Activated CD8-positive, alpha-beta T cell treated with anti-CD3 and anti-CD28 coated beads for 36 hours (primary cell): Measurements from ENCODE around the gene PCDHA3. TPM values are rescaled to one million over a fixed set of nuclear protein-coding genes. Genes with fewer than 3 reads are reported as not detected.
"Not testable (repeated sequence)": the region's sequence is repeated elsewhere in the genome, so short reads cannot be mapped to it uniquely, and the experiment has no call there.

ENCODE experiments used
- ATAC-seq: fragments of 200-7000 bp; cut with Tn5 transposase; one replicate; pipeline ENCODE4 v1.10.0; 2021; ENCODE audit warnings: mild to moderate bottlenecking, moderate library complexity
- CTCF ChIA-PET: fragments of 350-600 bp; sonication (Branson Sonifier 250); formaldehyde crosslinking; loops from one replicate; lab custom pipeline; 2021; ENCODE audit warnings: antibody characterized with exemption; lab: Charles Lee
- POLR2A ChIA-PET: fragments of 350-600 bp; sonication (Branson Sonifier 250); formaldehyde crosslinking; loops from one replicate; lab custom pipeline; 2021; ENCODE audit warnings: antibody characterized with exemption; lab: Charles Lee
- DNase-seq: peaks from one replicate; pipeline ENCODE4 v3.0.0-alpha.2; 2020
- H3K27ac Mint-ChIP-seq: one replicate; pipeline ENCODE4 v1.8.0; 2021; ENCODE audit warnings: mild to moderate bottlenecking, mixed read lengths
- H3K27me3 Mint-ChIP-seq: one replicate; pipeline ENCODE4 v1.8.0; 2021; ENCODE audit warnings: mixed read lengths
- H3K36me3 Mint-ChIP-seq: one replicate; pipeline ENCODE4 v1.8.0; 2021; ENCODE audit warnings: low read depth, mixed read lengths
- H3K4me1 Mint-ChIP-seq: one replicate; pipeline ENCODE4 v1.8.0; 2021; ENCODE audit warnings: low read depth, mixed read lengths
- H3K4me3 Mint-ChIP-seq: one replicate; pipeline ENCODE4 v1.8.0; 2021; ENCODE audit warnings: mild to moderate bottlenecking, moderate library complexity, mixed read lengths
- H3K9me3 Mint-ChIP-seq: one replicate; pipeline ENCODE4 v1.8.0; 2021; ENCODE audit warnings: mixed read lengths
- CTCF ChIP-seq: fragments of 200-600 bp; IDR thresholded peaks from one replicate; pipeline ENCODE4 v1.8.0; 2022; ENCODE audit warnings: antibody characterized with exemption, mild to moderate bottlenecking
- intact Hi-C: fragments of 100-400 bp; cut with micrococcal nuclease; formaldehyde crosslinking; loops from one replicate; pipeline ENCODE4 v1.10.0; 2022
- total RNA-seq, 2 experiments: library from RNA; stranded (reverse); gene quantifications; one replicate each; pipeline ENCODE4 v1.2.3, GENCODE V29; 2021

Gene PCDHA3
- total RNA-seq, 2 experiments from 2014 or later = not detected

GRCh38 chr5:140806834-140807775 is 6.2 kb downstream of the PCDHA3 start, which contains the start of gene PCDHA4:
Gene PCDHA4, plus strand, starts transcription at chr5:140807068.
- intact Hi-C loops = no loop called here
- peaks cover 6% of the 10 kb centered on the region for H3K36me3 Mint-ChIP-seq
- no peak within 1 kb of the TSS for H3K4me3 Mint-ChIP-seq
- H3K9me3 Mint-ChIP-seq = peaks cover 25% of the 10 kb centered on the region
- no peak for TF ChIP-seq CTCF
- no peak within 1 kb of the TSS for H3K27ac Mint-ChIP-seq
- ChIA-PET POLR2A (interaction anchor here (0.6 kb wide), 1 partner anchor 9 kb away, joined by 3 read pairs; no protein-coding TSS in a partner anchor), CTCF (interaction anchor here (0.9 to 1.9 kb wide), 5 partner anchors 9 to 21 kb away, joined by 3 to 6 read pairs (median 5); partner anchors contain the start of genes PCDHA1 and PCDHA2)
- peaks cover 22% of the 10 kb centered on the region for H3K27me3 Mint-ChIP-seq
- ATAC-seq (no peak), DNase-seq (peak; percentile 43)
- no peaks in the 10 kb centered on the region for H3K4me1 Mint-ChIP-seq

GRCh38 chr5:140808241-140808888 is 7.5 kb downstream of the PCDHA3 start:
- peaks cover 24% of the 10 kb centered on the region for H3K9me3 Mint-ChIP-seq
- H3K36me3 Mint-ChIP-seq, DNase-seq, intact Hi-C loops, ATAC-seq, H3K27ac Mint-ChIP-seq, H3K4me3 Mint-ChIP-seq, H3K4me1 Mint-ChIP-seq, POLR2A ChIA-PET: not testable (repeated sequence)
- CTCF ChIA-PET = interaction anchor here (0.9 to 1.9 kb wide), 3 partner anchors 8 to 22 kb away, joined by 3 to 6 read pairs (median 5); partner anchors contain the start of gene PCDHA1
- peaks cover 21% of the 10 kb centered on the region for H3K27me3 Mint-ChIP-seq

GRCh38 chr5:140808889-140809291 is 8.0 kb downstream of the PCDHA3 start:
- POLR2A ChIA-PET = no interaction called here
- no peak for DNase-seq
- CTCF ChIA-PET = interaction anchor here (1.0 kb wide), 1 partner anchor 14 kb away, joined by 3 read pairs; no protein-coding TSS in a partner anchor
- peaks cover 23% of the 10 kb centered on the region for H3K9me3 Mint-ChIP-seq
- no peak for ATAC-seq
- H3K4me3 Mint-ChIP-seq = no peak overlapping the region
- intact Hi-C loops = no loop called here
- H3K4me1 Mint-ChIP-seq = no peaks in the 10 kb centered on the region
- peaks cover 20% of the 10 kb centered on the region for H3K27me3 Mint-ChIP-seq
- no peak overlapping the region for H3K27ac Mint-ChIP-seq
- H3K36me3 Mint-ChIP-seq = peaks cover 6% of the 10 kb centered on the region
- TF ChIP-seq CTCF = no peak

GRCh38 chr5:140821375-140822280 is 20.8 kb downstream of the PCDHA3 start, which contains the start of gene PCDHA5:
Gene PCDHA5, plus strand, starts transcription at chr5:140821613.
- CTCF ChIA-PET = interaction anchor here (0.7 to 2.0 kb wide), 3 partner anchors 19 to 701 kb away, joined by 3 to 7 read pairs (median 6); partner anchors contain the start of gene PCDHA8
- peak; percentile 58 for DNase-seq
- no peaks in the 10 kb centered on the region for H3K4me1 Mint-ChIP-seq
- POLR2A ChIA-PET = interaction anchor here (0.6 kb wide), 1 partner anchor 491 kb away, joined by 3 read pairs; no protein-coding TSS in a partner anchor
- ATAC-seq = no peak
- no peak within 1 kb of the TSS for H3K27ac Mint-ChIP-seq
- peaks cover 6% of the 10 kb centered on the region for H3K27me3 Mint-ChIP-seq
- intact Hi-C loops = no loop called here
- no peak within 1 kb of the TSS for H3K4me3 Mint-ChIP-seq
- peaks cover 4% of the 10 kb centered on the region for H3K36me3 Mint-ChIP-seq
- H3K9me3 Mint-ChIP-seq = peaks cover 5% of the 10 kb centered on the region
- no peak for TF ChIP-seq CTCF
